Stimulated activated CD4-positive, alpha-beta T cell treated with anti-CD3 and anti-CD28 coated beads, Interleukin-15, amount 100 ng/mL, for 1 hour (primary cell): Measurements from ENCODE around the gene TSFM.
"Not testable (repeated sequence)": the region's sequence is repeated elsewhere in the genome, so short reads cannot be mapped to it uniquely, and the experiment has no call there.

ENCODE experiments used
- DNase-seq, 2 donors: peaks; one replicate each; pipeline ENCODE4 v3.0.0-alpha.2; 2020; ENCODE audit warnings: low read depth in 1 of 2, low spot score in 1 of 2

The TSFM gene

GRCh38 chr12:57762463-57762862 is 20.1 kb upstream of the TSFM start:
- no peak for DNase-seq

GRCh38 chr12:57763881-57764661 is 18.5 kb upstream of the TSFM start:
- DNase-seq: no peak

GRCh38 chr12:57764662-57765002 is 18.0 kb upstream of the TSFM start:
- no peak for DNase-seq

DNA sequence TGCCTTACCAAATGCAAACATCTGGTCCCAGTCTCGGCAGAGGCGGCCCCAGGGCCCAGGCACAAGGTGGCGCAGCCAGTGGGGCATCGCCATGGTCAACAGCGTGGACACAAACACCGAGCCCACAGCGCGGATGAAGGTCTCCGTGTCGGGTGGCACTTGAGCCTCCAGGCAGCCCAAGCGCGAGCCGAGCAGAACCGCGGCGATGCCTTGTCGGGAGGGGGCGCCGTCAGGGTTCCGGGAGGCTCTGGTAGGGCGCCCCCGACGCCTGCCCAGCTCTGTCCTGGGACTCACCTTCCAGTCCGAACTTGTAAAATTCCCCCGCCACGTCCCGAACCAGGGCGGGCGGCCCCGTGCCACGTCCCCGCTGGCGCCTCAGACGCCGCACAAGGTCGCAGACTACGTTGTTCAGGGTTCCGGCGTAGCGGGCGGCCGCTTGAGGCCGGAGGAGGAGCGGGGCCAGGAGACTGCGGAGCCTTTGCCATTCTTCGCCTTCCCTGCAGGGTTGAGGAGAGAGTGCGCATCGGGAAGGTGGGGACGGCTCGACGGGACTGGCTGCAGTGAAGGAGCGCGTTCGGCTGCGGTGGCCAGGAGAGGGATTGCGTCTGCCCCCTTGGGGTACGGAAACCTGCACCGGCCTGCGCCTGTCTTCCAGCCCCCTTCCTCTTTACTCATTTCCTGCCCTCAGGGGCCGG is 17.4 kb upstream of the TSFM start:
- DNase-seq: no peak

DNA sequence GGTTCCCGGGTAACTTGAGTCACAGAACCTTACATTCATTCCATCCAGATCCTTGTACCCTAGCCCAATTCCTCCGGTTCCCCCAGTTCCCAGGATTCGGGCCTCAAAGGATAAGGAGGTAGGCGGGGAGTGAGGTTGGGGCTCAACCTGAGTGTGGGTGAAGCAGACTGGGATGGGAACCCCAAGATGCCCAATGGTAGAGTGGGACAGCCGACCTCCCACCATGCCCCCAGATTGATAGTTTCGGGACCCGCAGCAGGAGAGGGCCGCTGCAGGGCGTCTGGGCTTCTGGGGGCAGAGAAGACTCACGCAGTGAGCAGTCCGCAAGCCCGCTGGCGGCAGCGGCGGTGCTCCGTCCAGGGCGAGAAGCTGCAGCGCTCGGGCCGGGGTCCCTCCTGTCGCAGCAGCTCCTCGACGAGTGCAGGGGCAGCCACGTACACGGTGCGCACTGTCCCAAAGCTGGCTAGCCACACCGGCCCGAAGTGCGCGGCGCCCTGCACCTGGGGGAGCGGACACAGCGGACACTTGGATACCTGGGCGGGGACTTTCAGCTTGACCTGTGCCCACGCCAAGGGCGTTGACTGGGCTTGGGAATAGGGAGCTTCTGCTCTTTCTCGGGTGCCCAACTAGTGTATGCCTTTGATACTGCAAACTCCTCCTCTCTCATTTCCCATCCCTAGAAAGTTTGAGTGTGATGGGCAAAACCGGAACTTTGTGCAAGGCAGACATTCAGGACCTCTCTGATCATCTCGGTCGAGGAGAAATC is 16.7 kb upstream of the TSFM start:
- DNase-seq: no peak

DNA sequence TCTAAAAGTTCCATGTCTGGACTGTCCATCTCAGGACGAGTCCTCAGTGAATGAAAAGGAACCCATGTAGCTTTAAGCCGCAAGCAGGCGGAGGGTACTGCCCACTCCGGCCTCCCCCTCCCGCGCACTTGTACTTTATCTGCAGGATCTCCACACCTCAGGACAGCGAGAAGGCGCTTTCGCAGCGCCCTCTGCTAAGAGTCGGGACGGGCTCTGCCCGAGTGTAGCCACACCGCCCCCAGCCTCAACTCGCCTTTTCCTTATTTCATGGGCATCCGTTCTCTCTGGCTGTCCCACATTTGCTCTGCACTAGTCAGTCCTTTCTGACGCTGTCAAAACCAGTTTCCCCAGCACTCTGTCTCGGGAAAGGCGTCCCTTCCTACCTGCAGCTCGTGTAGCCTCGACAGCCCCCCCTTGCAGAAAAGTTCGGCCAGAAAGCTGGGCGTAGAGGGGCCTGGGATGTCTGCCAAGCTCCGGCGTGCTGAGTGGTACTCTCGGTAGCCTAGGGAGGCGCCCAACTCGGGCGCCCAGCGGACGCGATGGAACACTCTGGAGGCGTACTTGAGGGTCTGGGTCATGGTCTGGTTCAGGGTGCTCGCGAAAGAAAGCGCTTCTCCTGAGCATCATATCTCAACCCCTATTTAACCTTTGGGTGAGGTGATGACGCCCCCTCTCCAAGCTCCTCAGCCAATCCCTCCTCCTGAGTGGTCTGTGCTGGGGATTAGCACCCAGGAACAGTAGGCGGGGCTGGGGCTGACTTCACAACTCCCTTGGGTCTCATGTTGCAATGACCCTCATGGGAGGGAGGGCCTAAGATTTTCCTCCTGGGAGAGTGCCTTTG is 15.9 kb upstream of the TSFM start, which contains the start of gene CYP27B1:
Gene CYP27B1 (minus strand): TSS at position 615 of the 841 bp plus-strand sequence. CDS start 37 bp downstream, at position 578.
- no peak for DNase-seq

DNA sequence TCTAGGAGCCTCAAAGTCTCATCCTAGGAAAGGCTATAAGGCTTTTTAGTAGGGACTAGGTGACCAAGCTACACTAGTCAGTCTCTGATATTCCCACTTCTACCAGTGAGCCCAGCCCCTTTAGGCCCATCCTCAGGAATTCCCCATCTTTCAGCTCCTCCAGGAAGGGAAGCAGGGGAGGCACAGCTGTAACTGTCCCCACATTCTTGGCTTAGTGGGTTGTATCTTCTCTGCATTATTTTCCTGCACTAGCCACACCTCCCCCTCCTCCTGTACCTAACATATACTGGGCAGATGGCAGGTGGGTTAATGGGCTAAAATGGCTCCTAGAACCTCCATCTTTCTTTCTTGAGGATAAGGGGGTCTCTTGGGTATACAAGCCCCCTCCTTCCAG is 15.3 kb upstream of the TSFM start:
- DNase-seq: no peak

- DNase-seq: no peak
These were observed 14.7 kb upstream of the TSFM start for GRCh38 chr12:57767876-57768275.

DNA sequence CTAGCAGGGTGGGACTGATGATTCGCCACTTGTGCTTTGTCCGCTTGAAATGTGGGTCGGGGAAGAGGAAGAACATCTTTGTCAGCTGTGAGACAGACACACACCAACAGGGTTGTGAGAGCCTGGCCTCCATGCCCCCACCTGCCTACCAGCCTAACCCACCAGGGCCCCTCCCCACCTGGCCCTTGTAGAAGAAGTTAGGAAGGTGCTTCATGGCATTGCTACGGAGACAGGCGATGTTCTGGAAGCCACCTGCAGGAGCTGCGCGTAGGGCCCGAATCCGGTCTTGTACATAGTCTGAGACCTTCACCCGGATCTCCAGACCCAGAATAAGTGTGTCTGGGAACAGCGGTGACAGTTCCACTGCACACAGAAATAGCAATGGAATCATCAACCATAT is 13.0 kb upstream of the TSFM start:
- no peak for DNase-seq

DNA sequence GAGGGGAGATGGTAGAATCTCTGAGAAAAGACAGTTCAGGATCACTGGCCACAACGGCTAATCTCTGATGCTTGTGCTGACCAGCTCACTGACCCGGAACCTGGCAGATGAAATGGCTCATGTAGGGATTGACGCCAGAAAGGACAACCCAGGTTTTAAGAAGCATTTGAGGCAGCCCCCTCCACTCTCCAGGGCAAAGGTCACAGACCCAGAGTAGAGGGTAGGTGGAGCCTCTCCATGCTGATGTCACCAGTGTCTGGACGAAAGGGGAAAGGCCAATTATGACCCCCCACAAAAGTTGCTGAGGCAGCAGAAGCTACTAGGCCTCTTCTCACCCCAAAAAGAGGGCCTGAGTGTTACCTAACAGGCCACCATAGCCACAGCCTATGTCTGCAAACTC is 11.9 kb upstream of the TSFM start:
- no peak for DNase-seq

DNA sequence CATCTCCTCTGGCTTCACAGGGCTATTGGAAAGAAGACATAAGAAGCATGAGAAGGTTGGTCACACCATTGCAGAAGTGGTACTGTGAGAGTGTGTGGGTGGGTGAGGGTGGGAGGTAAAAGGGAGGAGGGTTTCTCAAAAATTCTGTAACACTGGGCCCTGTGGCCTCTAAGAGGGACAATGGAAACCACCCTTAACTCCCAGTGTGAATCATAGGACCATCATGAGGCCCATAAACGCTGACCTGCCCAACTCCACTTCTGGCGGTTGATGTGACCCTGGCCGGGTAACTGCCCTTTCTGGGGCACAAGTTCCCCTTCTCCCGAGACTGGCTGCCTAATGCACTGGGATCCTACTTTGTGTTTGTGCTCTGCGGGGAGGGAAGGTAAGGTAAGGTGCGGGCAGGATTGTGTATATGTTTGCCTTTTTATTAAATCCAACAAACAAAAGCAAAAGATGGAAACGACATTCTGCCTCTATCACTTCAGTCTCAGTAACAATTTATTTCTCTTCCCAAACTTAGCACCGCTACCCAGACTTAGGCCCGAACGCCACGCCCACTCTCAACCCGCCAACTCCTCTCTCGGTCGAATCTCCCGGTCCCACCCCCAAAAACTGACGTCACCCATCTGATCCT is 11.2 kb upstream of the TSFM start:
- peak; percentile 57 to 81 for DNase-seq

GRCh38 chr12:57771873-57772428 is 10.6 kb upstream of the TSFM start, which contains the start of gene METTL1:
Gene METTL1, minus strand, starts transcription at chr12:57772105. Its CDS starts 22 bp downstream, at chr12:57772083.
- DNase-seq: peak; percentile 74 to 87

DNA sequence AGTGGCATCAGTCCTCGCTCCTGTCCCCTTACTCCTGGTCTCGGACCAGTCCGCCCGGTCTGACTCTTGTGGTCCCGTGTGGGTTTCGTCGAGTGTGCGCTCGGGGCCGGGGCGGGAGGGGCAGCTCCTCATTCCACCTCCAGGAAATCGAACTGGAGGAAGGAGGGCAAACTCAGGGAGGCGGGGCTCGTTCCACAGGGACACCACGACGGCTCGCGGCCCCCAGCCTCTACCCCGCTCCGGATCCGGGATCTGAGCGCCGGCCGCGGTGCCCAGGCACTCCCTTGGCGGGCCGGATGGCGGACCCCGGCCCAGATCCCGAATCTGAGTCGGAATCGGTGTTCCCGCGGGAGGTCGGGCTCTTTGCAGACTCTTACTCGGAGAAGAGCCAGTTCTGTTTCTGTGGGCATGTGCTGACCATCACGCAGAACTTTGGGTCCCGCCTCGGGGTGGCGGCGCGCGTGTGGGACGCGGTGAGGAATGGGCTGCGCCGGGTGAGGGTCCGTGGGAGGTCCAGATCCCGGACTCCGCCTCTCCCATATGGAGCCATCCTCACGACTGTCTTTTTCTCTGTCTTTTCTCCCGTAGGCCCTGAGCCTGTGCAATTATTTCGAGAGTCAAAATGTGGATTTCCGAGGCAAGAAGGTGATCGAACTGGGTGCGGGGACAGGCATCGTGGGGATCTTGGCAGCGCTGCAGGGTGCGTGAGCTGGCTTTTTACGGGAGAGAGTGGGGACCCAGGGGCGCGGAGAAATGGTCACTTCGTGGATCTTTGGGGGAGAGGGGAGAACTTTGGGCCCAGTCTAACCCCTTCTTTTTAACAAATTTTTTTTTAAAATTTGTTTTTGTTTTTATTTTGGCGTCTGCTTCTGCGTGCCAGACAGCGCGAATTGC is 9.9 kb upstream of the TSFM start, which contains the start of gene EEF1AKMT3:
Gene EEF1AKMT3 (plus strand): TSS at position 186 of the 894 bp plus-strand sequence. CDS start 111 bp downstream, at position 297.
- DNase-seq: no peak

DNA sequence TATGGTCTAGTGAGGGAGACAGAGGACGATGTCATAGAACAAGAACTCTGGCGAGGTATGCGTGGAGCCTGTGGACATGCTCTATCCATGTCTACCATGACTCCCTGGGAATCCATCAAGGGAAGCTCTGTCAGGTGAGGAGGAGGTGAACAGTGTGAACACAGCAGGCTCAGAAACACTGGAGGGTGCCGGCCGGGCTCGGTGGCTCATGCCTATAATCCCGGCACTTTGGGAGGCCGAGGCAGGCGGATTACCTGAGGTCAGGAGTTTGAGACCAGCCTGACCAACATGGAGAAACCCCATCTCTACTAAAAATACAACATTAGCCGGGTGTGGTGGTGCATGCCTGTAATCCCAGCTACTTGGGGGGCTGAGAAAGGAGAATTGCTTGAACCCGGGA is 8.0 kb upstream of the TSFM start:
- not testable (repeated sequence) for DNase-seq

DNA sequence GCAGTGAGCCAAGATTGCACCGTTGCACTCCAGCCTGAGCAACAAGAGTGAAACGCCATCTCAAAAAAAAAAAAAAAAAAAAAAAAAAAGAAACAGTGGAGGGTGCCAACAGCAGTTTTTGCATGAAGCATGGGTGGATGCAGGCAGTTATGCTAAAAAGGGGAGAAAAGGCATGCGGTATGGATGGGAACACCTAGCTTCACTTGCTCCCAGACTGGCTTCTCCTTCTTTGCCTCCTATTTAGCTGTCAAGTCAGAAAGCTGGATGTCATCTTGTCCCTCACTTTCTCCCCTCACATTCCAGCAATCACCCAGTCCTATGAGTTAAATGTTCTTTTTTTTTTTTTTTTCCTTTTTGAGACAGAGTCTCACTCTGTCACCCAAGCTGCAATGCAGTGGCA is 7.5 kb upstream of the TSFM start:
- no peak for DNase-seq

GRCh38 chr12:57775563-57776246 is 6.9 kb upstream of the TSFM start:
- DNase-seq: no peak

- no peak for DNase-seq
These were observed 6.4 kb upstream of the TSFM start for GRCh38 chr12:57776247-57776587.

DNA sequence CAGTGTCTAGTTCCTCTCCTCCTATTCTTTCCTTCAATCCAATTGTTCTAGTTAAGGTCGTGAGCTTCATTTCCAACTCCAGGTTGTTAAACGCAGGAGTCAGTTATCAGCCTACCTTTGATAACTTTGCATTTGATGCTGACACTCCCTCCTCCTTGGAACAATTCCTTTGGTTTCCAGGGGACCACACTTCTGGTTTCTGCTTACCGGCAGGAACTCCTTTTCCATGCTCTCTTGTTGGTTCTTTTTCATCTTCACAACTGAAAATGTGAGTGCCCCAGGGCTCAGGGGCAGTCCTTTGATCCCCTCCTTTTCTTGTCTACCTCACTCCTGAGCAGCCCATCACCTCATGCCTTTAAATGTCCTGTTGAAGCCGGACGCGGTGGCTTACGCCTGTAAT is 5.2 kb upstream of the TSFM start:
- DNase-seq: no peak

GRCh38 chr12:57777911-57778310 is 4.7 kb upstream of the TSFM start:
- DNase-seq: no peak
